Measurements from ENCODE around the gene SLC26A9. TPM values are rescaled to one million over a fixed set of nuclear protein-coding genes. Genes with fewer than 3 reads are reported as not detected.
A peak's percentile ranks its signal among the peaks of the same experiment; 100 is the strongest.

Gene SLC26A9
- total and polyA plus RNA-seq, 9 donors, result 0.04 to 0.22 (median 0.08) TPM

GRCh38 chr1:205963352-205964155 lies 20.3 kb upstream of the SLC26A9 start:
- no peak for DNase-seq
- H3K4me3 ChIP-seq (ENCODE audit: low read length), result no peak overlapping the region
- H3K9me3 ChIP-seq (replicated peaks; ENCODE audit: control insufficient read depth, low read depth, low read length), result no peaks in the 10 kb centered on the region
- peaks cover 13% of the 10 kb centered on the region for H3K4me1 ChIP-seq (ENCODE audit: control insufficient read depth, insufficient read depth, low read length)
- H3K36me3 ChIP-seq (ENCODE audit: control insufficient read depth, insufficient read depth, low read length), result no peaks in the 10 kb centered on the region
- H3K27me3 ChIP-seq (ENCODE audit: control insufficient read depth, insufficient read depth, low read length), result no peaks in the 10 kb centered on the region
- H3K27ac ChIP-seq (ENCODE audit: low read length), result no peak overlapping the region
- WGBS (ENCODE audit: insufficient coverage), result 83% methylated on average over 10 of the region's 16 CpGs

GRCh38 chr1:205962821-205963221 lies 19.6 kb upstream of the SLC26A9 start:
- H3K4me1 ChIP-seq (ENCODE audit: control insufficient read depth, insufficient read depth, low read length), result peaks cover 13% of the 10 kb centered on the region
- no peak overlapping the region for H3K27ac ChIP-seq (ENCODE audit: low read length)
- no peak for DNase-seq
- no peaks in the 10 kb centered on the region for H3K27me3 ChIP-seq (ENCODE audit: control insufficient read depth, insufficient read depth, low read length)
- H3K4me3 ChIP-seq (ENCODE audit: low read length), result no peak overlapping the region
- H3K9me3 ChIP-seq (replicated peaks; ENCODE audit: control insufficient read depth, low read depth, low read length), result no peaks in the 10 kb centered on the region
- WGBS (ENCODE audit: insufficient coverage), result 53% methylated on average over 5 of the region's 6 CpGs
- H3K36me3 ChIP-seq (ENCODE audit: control insufficient read depth, insufficient read depth, low read length), result no peaks in the 10 kb centered on the region

- no peak overlapping the region for H3K4me3 ChIP-seq (ENCODE audit: low read length)
- peak; percentile 25 for DNase-seq
- H3K27me3 ChIP-seq (ENCODE audit: control insufficient read depth, insufficient read depth, low read length), result no peaks in the 10 kb centered on the region
- peaks cover 13% of the 10 kb centered on the region for H3K4me1 ChIP-seq (ENCODE audit: control insufficient read depth, insufficient read depth, low read length)
- no peak overlapping the region for H3K27ac ChIP-seq (ENCODE audit: low read length)
- WGBS (ENCODE audit: insufficient coverage), result 93% methylated on average over 3 of the region's 9 CpGs
- H3K9me3 ChIP-seq (replicated peaks; ENCODE audit: control insufficient read depth, low read depth, low read length), result no peaks in the 10 kb centered on the region
- H3K36me3 ChIP-seq (ENCODE audit: control insufficient read depth, insufficient read depth, low read length), result no peaks in the 10 kb centered on the region
These were observed 18.9 kb upstream of the SLC26A9 start for GRCh38 chr1:205961991-205962820.

GRCh38 chr1:205961405-205961804 lies 18.1 kb upstream of the SLC26A9 start:
- Histone ChIP-seq H3K36me3 (ENCODE audit: control insufficient read depth, insufficient read depth, low read length) (no peaks in the 10 kb centered on the region), H3K4me1 (ENCODE audit: control insufficient read depth, insufficient read depth, low read length) (peaks cover 13% of the 10 kb centered on the region), H3K27ac (ENCODE audit: low read length) (no peak overlapping the region), H3K9me3 (replicated peaks; ENCODE audit: control insufficient read depth, low read depth, low read length) (no peaks in the 10 kb centered on the region), H3K27me3 (ENCODE audit: control insufficient read depth, insufficient read depth, low read length) (peaks cover 2% of the 10 kb centered on the region), H3K4me3 (ENCODE audit: low read length) (no peak overlapping the region)
- peak; percentile 64 for DNase-seq
- WGBS (ENCODE audit: insufficient coverage), result 7% methylated on average over 2 of the region's 2 CpGs

GRCh38 chr1:205959789-205960188 lies 16.5 kb upstream of the SLC26A9 start:
- no CpG with 5 or more reads among the region's 4 CpGs for WGBS (ENCODE audit: insufficient coverage)
- H3K4me1 ChIP-seq (ENCODE audit: control insufficient read depth, insufficient read depth, low read length), result peaks cover 13% of the 10 kb centered on the region
- no peaks in the 10 kb centered on the region for H3K36me3 ChIP-seq (ENCODE audit: control insufficient read depth, insufficient read depth, low read length)
- H3K27ac ChIP-seq (ENCODE audit: low read length), result no peak overlapping the region
- H3K4me3 ChIP-seq (ENCODE audit: low read length), result no peak overlapping the region
- no peak for DNase-seq
- H3K9me3 ChIP-seq (replicated peaks; ENCODE audit: control insufficient read depth, low read depth, low read length), result no peaks in the 10 kb centered on the region
- peaks cover 6% of the 10 kb centered on the region for H3K27me3 ChIP-seq (ENCODE audit: control insufficient read depth, insufficient read depth, low read length)

GRCh38 chr1:205955499-205955898 lies 12.2 kb upstream of the SLC26A9 start:
- H3K27ac ChIP-seq (ENCODE audit: low read length), result no peak overlapping the region
- no peaks in the 10 kb centered on the region for H3K9me3 ChIP-seq (replicated peaks; ENCODE audit: control insufficient read depth, low read depth, low read length)
- H3K4me1 ChIP-seq (ENCODE audit: control insufficient read depth, insufficient read depth, low read length), result peaks cover 2% of the 10 kb centered on the region
- H3K4me3 ChIP-seq (ENCODE audit: low read length), result no peak overlapping the region
- no peaks in the 10 kb centered on the region for H3K36me3 ChIP-seq (ENCODE audit: control insufficient read depth, insufficient read depth, low read length)
- peaks cover 6% of the 10 kb centered on the region for H3K27me3 ChIP-seq (ENCODE audit: control insufficient read depth, insufficient read depth, low read length)
- WGBS (ENCODE audit: insufficient coverage), result no CpG with 5 or more reads among the region's 1 CpG
- no peak for DNase-seq

- DNase-seq, result no peak
- Histone ChIP-seq H3K27ac (ENCODE audit: low read length) (no peak overlapping the region), H3K9me3 (replicated peaks; ENCODE audit: control insufficient read depth, low read depth, low read length) (no peaks in the 10 kb centered on the region), H3K27me3 (ENCODE audit: control insufficient read depth, insufficient read depth, low read length) (peaks cover 6% of the 10 kb centered on the region), H3K4me3 (ENCODE audit: low read length) (no peak overlapping the region), H3K4me1 (ENCODE audit: control insufficient read depth, insufficient read depth, low read length) (peaks cover 5% of the 10 kb centered on the region), H3K36me3 (ENCODE audit: control insufficient read depth, insufficient read depth, low read length) (no peaks in the 10 kb centered on the region)
- WGBS (ENCODE audit: insufficient coverage), result 56% methylated on average over 9 of the region's 11 CpGs
These were observed 11.7 kb upstream of the SLC26A9 start for GRCh38 chr1:205954819-205955404.

GRCh38 chr1:205951746-205952145 lies 8.5 kb upstream of the SLC26A9 start:
- Histone ChIP-seq H3K36me3 (ENCODE audit: control insufficient read depth, insufficient read depth, low read length) (no peaks in the 10 kb centered on the region), H3K9me3 (replicated peaks; ENCODE audit: control insufficient read depth, low read depth, low read length) (no peaks in the 10 kb centered on the region)
- WGBS (ENCODE audit: insufficient coverage), result 100% methylated on average over 1 of the region's 1 CpG

GRCh38 chr1:205950826-205951549 lies 7.7 kb upstream of the SLC26A9 start:
- no peak overlapping the region for H3K27ac ChIP-seq (ENCODE audit: low read length)
- DNase-seq, result no peak
- no peaks in the 10 kb centered on the region for H3K27me3 ChIP-seq (ENCODE audit: control insufficient read depth, insufficient read depth, low read length)
- no peaks in the 10 kb centered on the region for H3K9me3 ChIP-seq (replicated peaks; ENCODE audit: control insufficient read depth, low read depth, low read length)
- H3K4me1 ChIP-seq (ENCODE audit: control insufficient read depth, insufficient read depth, low read length), result peaks cover 5% of the 10 kb centered on the region
- no peaks in the 10 kb centered on the region for H3K36me3 ChIP-seq (ENCODE audit: control insufficient read depth, insufficient read depth, low read length)
- 34% methylated on average over 3 of the region's 7 CpGs for WGBS (ENCODE audit: insufficient coverage)
- H3K4me3 ChIP-seq (ENCODE audit: low read length), result no peak overlapping the region

More at GRCh38 chr1:205951746-205952145, 8.5 kb upstream of the SLC26A9 start:
- Histone ChIP-seq H3K4me1 (ENCODE audit: control insufficient read depth, insufficient read depth, low read length) (peaks cover 5% of the 10 kb centered on the region), H3K27ac (ENCODE audit: low read length) (no peak overlapping the region), H3K27me3 (ENCODE audit: control insufficient read depth, insufficient read depth, low read length) (peaks cover 6% of the 10 kb centered on the region), H3K4me3 (ENCODE audit: low read length) (no peak overlapping the region)
- DNase-seq, result no peak

All from muscle of leg (tissue), 11 donors.